A673 (cell line): ENCODE measurements around the gene UGT1A8. TPM values are rescaled to one million over a fixed set of nuclear protein-coding genes. Genes with fewer than 3 reads are reported as not detected.

ENCODE experiments used
- BruUV-seq: library from RNA; stranded (reverse); fragments of 400-500 nt; replicated peaks from 2 replicates; lab custom pipeline; 2021; lab: Mats Ljungman, UMichigan
- CTCF ChIA-PET: fragments of 300-600 bp; sonication (Branson Sonifier 250); formaldehyde crosslinking; loops from one replicate; lab custom pipeline; 2022; ENCODE audit warnings: antibody characterized with exemption; lab: Charles Lee
- POLR2A ChIA-PET: fragments of 300-600 bp; sonication (Branson Sonifier 250); formaldehyde crosslinking; loops from one replicate; lab custom pipeline; 2022; ENCODE audit warnings: antibody characterized with exemption; ENCODE audit not compliant: low non-redundant PET; lab: Charles Lee
- DNase-seq: peaks from one replicate; pipeline ENCODE4 v3.0.0-alpha.2; 2015; ENCODE audit warnings: low spot score
- H3K27ac ChIP-seq: fragments of 200-600 bp; sonication (generic); 2 replicates; pipeline ENCODE4 v1.5.1; 2016; ENCODE audit warnings: mixed run types, low read depth, mild to moderate bottlenecking, mixed read lengths, antibody characterized with exemption, low read length; ENCODE audit not compliant: poor library complexity, severe bottlenecking
- H3K27me3 ChIP-seq: fragments of 200-600 bp; sonication (generic); replicated peaks from 2 replicates; pipeline ENCODE4 v1.6.1; 2017; ENCODE audit warnings: mixed run types, low read depth, mild to moderate bottlenecking, mixed read lengths, antibody characterized with exemption, low read length; ENCODE audit not compliant: insufficient read depth, poor library complexity
- H3K36me3 ChIP-seq: fragments of 200-600 bp; sonication (generic); 2 replicates; pipeline ENCODE4 v1.6.1; 2016; ENCODE audit warnings: mixed run types, mild to moderate bottlenecking, mixed read lengths, antibody characterized with exemption, low read length; ENCODE audit not compliant: insufficient read depth, poor library complexity, severe bottlenecking
- H3K4me1 ChIP-seq: fragments of 200-600 bp; sonication (generic); 2 replicates; pipeline ENCODE4 v1.6.1; 2017; ENCODE audit warnings: mixed run types, mild to moderate bottlenecking, mixed read lengths, antibody characterized with exemption, low read length; ENCODE audit not compliant: insufficient read depth, poor library complexity, severe bottlenecking
- H3K4me3 ChIP-seq: fragments of 200-600 bp; sonication (generic); 2 replicates; pipeline ENCODE4 v1.5.1; 2016; ENCODE audit warnings: low read depth, mixed run types, mild to moderate bottlenecking, mixed read lengths, low read length; ENCODE audit not compliant: poor library complexity, severe bottlenecking
- H3K9me3 ChIP-seq: fragments of 200-600 bp; sonication (generic); 2 replicates; pipeline ENCODE4 v1.6.1; 2016; ENCODE audit warnings: mixed run types, low read depth, mild to moderate bottlenecking, mixed read lengths, antibody characterized with exemption, low read length; ENCODE audit not compliant: poor library complexity, severe bottlenecking
- CTCF ChIP-seq: fragments of 300-800, 200-600 bp; sonication (generic); conservative IDR thresholded peaks from 2 replicates; pipeline ENCODE4 v1.5.1; 2017; ENCODE audit warnings: low read depth, mild to moderate bottlenecking, antibody characterized with exemption, low read length, moderate library complexity, mixed read lengths
- EZH2 ChIP-seq: fragments of 200-600 bp; sonication (generic); IDR thresholded peaks from 2 replicates; pipeline ENCODE4 v1.6.1; 2017; ENCODE audit warnings: borderline replicate concordance, low read depth, mild to moderate bottlenecking, mixed read lengths, antibody characterized with exemption, low read length; ENCODE audit not compliant: poor library complexity, severe bottlenecking
- intact Hi-C: fragments of 100-400 bp; cut with micrococcal nuclease; formaldehyde crosslinking; loops from one replicate; pipeline ENCODE4 v1.10.0; 2022; ENCODE audit not compliant: unreplicated experiment
- total RNA-seq: library from RNA; stranded (reverse); gene quantifications from 2 replicates; pipeline ENCODE4 v1.2.3, GENCODE V29; 2021

The UGT1A8 gene
- total RNA-seq, 1 experiment from 2014 or later, result not detected

- Histone ChIP-seq H3K36me3 (no peaks in the 10 kb centered on the region), H3K27me3 (no peaks in the 10 kb centered on the region), H3K27ac (no peak overlapping the region), H3K4me3 (no peak overlapping the region), H3K9me3 (no peaks in the 10 kb centered on the region), H3K4me1 (no peaks in the 10 kb centered on the region)
- BruUV-seq, result no TSS peak
- POLR2A ChIA-PET, result no interaction called here
- CTCF ChIA-PET, result no interaction called here
- intact Hi-C loops, result no loop called here
- no peak for DNase-seq
- no peak for TF ChIP-seq EZH2
- TF ChIP-seq CTCF, result no peak
Measured at GRCh38 chr2:233689501-233689900, 72.1 kb downstream of the UGT1A8 start.

- BruUV-seq, result no TSS peak
- Histone ChIP-seq H3K27ac (no peak overlapping the region), H3K4me1 (no peaks in the 10 kb centered on the region), H3K9me3 (no peaks in the 10 kb centered on the region), H3K4me3 (no peak overlapping the region), H3K36me3 (no peaks in the 10 kb centered on the region), H3K27me3 (no peaks in the 10 kb centered on the region)
- intact Hi-C loops, result no loop called here
- TF ChIP-seq EZH2 (no peak), CTCF (no peak)
- ChIA-PET CTCF (no interaction called here), POLR2A (no interaction called here)
- DNase-seq, result no peak
Measured at GRCh38 chr2:233690444-233690843, 73.0 kb downstream of the UGT1A8 start.

- no peak overlapping the region for H3K27ac ChIP-seq
- CTCF ChIA-PET, result no interaction called here
- H3K27me3 ChIP-seq, result no peaks in the 10 kb centered on the region
- no peak for DNase-seq
- BruUV-seq, result no TSS peak
- POLR2A ChIA-PET, result interaction anchor here (0.6 kb wide), 1 partner anchor 12 kb away, joined by 3 read pairs; no protein-coding TSS in a partner anchor
- intact Hi-C loops, result no loop called here
- no peaks in the 10 kb centered on the region for H3K9me3 ChIP-seq
- no peak overlapping the region for H3K4me3 ChIP-seq
- no peaks in the 10 kb centered on the region for H3K36me3 ChIP-seq
- H3K4me1 ChIP-seq, result no peaks in the 10 kb centered on the region
- TF ChIP-seq CTCF, result no peak
- no peak for TF ChIP-seq EZH2
Measured at GRCh38 chr2:233691443-233692433, 74.3 kb downstream of the UGT1A8 start.
